Activated CD8-positive, alpha-beta memory T cell treated with anti-CD3 and anti-CD28 coated beads for 48 hours (primary cell): ENCODE results near the gene SGCD.
A peak's percentile ranks its signal among the peaks of the same experiment; 100 is the strongest.

ENCODE experiments used
- DNase-seq, 3 experiments: peaks; one replicate each; pipeline ENCODE4 v3.0.0-alpha.2; 2020; ENCODE audit warnings: low read depth in 2 of 3, low spot score in 2 of 3

SGCD gene

DNA sequence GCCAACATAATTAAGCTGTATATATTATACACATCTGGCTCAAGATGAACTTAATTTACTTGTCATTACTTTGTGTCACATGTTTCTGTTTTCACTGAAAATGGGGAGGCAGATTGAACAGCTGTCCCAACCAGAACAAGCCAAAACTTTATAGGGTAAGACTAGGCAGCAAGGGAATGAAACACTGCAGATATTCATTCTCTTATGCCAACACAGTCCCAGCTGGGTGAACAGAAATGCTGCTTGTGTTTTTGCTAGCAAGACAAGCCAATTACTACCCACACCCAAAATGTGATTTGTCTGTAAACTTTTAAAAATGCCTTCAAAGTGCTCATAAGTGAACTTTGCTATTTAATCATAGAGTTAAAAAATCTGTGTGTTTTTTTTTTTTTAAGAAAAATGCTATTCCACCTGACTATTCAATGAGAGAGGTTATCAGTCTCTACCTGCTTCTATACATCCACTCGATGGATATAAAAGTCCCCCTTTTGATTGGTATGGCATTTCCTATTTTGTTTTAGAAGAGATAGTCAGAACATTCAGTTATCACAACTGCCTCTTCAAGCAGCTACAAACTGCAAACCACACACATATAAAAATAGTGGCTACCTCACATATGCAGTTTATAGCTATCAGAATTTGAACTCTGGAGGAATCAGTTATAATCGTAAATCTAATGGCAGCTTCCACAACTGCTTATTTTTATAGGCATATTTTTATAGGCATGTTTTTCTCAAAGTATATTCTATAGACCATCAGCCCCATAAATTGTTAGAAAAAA is 431.2 kb downstream of the SGCD start:
- no peak for DNase-seq

DNA sequence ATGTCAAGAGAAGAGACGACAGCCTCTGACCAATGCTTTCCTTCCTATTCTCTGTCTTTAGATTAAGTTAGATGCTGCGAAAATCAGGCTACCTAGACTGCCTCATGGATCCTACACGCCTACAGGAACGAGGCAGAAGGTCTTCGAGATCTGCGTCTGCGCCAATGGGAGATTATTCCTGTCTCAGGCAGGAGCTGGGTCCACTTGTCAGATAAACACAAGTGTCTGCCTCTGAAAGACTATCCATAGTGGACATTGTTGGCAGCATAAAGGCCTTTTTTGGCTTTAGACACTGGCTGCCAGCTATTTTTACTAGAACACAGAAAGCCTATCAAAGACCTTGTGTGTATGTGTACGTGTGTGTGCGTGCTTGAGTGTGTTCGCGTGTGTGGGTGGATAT is 432.2 kb downstream of the SGCD start:
- DNase-seq = no peak

DNA sequence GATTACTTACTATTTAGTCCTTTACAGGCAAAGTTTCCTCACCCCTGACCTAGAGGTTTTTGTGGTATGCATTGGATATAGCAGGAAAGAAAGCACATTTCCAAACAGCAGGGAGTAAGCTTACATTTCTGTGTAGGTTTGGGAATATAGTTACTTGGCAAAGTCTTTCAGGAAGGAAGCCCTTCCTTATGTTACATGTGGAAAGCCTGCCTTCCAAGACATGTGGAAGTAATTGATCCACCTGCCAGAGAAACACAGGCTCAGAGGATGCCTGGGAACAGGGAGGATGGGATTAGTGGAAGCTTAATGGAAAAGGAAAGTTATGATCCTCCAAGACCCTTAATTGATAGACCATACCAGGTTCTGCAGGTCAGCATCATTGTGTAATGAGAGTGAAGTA is 435.8 kb downstream of the SGCD start:
- DNase-seq = no peak

DNA sequence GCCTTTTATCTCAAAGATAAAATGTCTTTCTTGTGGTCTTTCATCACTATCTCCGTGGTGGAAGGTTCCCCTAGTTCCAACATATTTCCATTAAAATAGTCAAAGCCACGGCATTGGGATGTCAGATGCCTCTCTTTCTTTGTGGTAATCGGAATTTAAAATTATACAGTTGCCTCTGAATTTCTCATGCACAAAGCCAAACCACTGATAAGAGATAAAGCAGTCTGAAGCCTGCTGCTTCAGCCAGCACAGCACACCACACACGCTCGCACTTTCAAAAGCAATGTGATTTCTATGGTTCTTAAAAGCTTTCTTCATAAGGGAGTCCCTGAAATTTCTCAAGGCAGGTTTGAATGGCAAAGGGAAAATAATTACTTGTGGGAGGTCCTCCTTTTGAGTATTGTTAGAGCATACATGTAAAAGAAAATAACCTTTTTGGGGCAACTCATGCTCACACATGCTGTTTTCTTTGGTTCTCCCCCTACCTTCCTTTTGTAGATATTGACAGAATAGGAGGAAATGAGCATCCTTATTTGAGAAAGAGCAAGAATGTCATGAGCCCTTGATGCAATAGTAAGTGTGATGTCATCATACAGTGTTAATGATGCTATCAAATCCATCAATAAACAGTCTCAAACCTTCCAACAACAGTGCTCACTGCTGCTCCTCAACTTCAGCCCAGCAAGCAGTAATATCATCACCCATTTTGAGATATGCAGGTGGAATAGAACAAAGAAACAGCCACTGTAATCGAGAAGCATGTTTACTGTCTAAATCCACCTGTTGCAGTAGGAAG is 437.4 kb downstream of the SGCD start:
- no peak for DNase-seq

DNA sequence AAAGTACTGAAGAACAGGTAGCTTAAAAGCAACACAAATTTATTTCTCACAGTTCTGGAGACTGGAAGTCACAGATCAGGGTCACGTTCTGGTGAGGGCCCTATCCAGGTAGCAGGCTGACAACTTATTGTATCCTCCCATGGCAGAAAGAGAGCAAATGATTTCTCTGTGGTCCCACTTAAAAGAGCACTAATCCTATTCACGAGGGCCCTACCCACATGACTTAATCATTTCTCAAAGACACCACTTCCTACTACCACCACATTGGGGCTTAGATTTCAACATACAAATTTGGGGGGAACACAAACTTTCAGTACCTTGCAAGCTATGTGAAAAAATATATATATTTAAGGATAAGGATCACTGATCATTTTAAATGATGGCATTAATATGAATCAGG is 447.3 kb downstream of the SGCD start:
- DNase-seq = no peak

DNA sequence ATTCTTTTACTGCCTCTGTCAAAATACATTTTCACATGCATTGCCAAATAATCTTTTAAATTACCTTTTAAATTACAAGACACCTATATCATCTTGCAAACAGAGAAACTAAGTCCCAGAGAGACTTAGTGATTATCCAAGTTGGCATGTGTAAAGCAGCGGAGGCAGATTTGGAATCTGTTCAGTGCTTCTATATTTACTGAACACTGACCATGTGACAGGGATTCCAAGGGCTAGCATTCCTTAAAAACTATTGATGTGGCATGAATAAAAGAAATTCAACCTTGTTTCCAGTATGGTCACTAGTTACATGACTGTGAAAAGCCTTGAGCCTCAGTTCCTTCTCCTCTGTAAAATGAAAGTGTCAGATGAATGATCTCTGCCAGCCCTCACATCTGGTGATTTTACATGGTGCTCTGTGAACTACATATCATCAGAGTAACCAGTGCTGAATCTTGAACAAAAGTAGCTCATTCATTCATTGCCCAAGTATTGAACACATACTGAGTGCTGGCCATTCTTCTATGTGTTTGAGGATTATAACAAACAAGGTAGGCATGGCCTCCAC is 451.3 kb downstream of the SGCD start:
- no peak for DNase-seq

DNA sequence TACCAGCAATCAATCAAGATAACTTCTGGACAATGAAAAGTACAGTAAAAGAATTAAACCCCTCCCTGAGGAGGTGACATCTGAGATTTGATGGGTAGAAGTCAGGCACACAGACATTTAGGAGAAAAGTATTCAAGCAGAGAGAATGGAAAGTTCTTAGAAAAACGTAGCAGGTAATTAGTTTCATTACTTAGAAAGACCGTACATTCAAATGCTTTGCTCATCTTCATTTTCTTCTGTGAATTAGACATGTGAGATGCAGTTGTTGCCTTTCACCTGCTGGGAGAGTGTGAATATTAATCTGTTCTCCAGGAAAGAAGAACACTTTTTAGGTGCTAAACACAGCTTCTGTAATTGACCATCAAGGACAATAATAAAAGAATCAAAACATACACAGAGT is 451.8 kb downstream of the SGCD start:
- no peak for DNase-seq

DNA sequence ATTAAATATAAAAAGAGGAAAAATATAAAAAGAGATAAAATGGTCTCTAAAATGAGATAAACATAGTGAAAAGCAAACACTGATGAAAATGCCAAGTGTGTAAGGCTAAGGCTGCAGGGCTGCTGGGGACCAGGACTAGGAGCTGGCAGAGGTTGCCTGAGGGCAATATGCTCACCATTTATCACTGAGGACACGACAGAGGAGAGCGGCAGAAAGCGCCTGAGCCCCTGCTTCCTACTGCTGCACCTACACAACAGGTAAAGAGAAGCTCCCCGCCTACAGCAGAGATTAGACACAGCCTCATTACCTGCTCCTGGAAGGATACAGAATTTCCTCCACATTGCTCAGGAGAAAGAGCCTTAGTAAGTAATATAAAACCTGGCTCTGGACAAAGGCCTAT is 452.5 kb downstream of the SGCD start:
- DNase-seq = no peak

DNA sequence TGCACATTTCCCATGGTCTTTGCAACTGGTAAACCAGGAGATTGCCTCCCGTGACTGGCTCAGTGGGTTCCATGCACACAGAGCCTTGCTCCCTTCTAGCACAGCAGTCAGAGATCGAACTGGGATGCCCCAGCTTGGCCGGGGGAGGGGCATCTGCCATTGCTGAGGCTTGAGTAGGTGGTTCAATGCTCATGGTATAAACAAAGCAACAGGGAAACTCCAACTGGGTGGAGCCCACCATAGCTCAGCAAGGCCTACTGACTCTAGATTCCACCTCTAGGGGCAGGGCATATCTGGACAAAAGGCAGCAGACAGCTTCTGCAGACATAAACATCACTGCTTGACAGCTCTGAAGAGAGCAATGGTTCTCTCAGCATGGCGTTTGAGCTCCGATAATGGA is 456.1 kb downstream of the SGCD start:
- no peak for DNase-seq

DNA sequence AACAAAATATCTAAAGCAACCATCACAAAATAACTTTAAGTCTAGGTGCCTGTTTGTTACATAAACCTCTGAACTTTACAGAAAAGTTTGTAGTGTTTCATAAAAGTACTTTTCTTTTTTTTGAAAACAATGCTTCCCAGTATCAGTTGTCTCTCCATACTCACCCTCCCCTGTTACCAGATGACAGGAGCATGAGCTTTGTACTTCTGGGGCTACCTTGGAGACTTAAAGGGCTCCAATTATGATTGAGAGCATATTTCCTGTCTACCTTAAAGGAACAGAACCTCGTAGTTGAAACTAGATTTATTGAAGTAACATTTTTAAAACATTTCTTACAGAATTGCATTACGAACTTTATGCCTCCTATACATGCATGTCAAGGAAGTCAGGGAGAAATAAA is 467.7 kb downstream of the SGCD start:
- no peak for DNase-seq

DNA sequence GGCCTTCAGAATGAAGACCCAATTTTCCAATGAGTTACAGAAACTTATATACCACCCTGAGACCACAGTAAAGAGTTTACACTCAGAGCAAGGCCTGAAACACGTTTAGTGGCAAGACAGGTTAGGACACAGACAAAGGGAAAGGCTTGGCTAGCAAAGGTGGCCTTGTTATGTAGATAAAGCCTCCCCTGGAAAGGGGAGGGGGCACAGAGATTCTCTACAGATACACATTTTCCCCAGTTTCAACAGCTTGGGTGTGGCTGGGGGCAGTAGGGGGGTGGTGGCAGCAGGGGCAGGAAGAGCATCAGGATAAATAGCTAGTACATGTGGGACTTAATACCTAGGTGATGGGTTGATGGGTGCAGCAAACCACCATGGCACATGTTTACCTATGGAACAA is 471.2 kb downstream of the SGCD start:
- DNase-seq = no peak

DNA sequence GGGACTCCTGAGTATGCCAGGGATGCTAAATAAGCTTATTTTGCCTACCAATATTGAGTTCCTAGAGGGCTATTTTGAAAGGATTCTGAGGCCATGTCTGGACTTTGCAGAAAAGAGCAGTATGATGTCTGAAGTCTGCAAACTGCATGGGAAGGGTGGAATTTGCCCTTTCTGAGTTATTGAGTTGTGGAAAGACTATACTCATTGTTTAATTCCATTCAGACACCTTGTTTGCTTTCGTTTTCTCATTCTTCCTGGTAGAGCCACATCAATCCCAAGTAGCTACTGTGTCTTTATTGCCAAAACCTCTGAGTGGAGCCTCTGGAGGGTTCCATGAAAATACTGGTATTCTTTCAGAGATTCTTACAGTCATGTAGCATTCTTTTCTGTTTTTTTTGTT is 472.2 kb downstream of the SGCD start:
- no peak for DNase-seq

DNA sequence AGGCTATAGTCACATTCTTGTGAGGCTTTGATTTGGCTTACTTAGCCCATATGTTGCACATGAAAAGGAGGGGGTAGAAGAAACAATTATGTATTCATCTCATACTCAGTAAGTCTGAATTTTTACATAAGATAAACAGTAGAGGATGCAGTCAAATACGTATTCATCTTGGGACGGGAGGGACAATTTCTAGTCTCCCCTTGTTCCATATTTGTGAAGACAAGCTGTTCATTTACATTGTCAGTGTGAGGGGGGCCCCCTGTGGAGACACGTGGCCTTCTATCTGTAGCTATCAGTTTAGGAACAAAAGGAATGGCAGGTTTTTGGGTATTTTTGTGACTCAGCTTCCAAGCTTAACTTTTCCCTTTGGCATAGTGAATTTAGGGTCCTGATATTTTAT is 474.0 kb downstream of the SGCD start:
- DNase-seq = no peak

DNA sequence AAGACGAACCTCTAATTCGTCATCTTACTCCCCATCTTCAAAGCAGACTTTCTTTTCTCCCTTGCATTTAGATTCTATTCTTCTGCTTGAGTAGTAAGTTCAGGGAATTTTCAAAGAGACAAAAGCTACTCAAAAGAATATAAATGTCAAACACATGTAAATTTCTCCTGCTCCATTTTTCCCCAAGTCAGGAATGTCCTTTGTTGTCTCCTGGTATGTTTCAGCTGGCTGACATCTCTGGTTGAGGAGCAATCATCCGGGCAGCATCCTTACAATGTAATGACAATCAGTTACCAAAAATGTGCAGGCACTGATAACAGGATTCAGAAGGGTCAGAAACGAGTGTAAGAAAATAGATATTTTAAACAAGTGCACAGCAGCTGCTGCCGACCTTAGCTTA is 475.5 kb downstream of the SGCD start:
- no peak for DNase-seq

DNA sequence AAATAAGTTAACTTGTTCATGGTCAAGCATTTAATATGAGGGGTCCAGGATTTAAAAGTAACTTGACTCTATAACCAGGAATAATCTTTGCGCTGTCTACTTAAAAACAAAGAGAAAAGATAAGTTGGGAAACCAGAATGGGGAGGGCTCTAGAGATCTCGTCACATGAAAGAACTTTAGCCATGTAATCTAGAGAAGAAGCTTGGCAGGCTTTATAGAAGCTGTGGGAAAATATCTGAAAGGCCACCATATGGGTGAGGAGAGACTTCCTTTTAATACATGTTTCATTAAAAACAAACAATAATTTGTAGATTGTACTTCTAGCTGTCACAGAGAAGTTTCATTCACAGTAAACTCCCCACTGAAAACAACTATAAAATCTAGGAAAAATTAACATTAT is 476.4 kb downstream of the SGCD start:
- DNase-seq = no peak

DNA sequence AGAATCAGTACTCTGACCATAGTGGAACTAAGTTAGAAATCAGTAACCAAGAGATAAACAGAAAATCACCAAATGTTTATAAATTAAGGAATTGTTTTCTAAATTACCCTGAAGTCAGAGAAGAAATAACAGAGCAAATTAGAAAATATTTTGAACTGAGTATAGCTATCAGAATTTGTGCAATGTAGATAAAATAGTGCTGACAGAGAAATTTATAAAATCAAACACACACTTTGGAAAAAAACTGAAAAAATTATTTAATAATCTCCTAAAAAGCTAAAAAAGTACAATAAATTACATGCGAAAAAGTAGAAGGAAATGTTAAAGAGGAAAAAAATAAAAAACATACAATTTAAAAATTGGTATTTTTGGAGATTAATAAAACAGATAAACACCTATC is 486.0 kb downstream of the SGCD start:
- no peak for DNase-seq

DNA sequence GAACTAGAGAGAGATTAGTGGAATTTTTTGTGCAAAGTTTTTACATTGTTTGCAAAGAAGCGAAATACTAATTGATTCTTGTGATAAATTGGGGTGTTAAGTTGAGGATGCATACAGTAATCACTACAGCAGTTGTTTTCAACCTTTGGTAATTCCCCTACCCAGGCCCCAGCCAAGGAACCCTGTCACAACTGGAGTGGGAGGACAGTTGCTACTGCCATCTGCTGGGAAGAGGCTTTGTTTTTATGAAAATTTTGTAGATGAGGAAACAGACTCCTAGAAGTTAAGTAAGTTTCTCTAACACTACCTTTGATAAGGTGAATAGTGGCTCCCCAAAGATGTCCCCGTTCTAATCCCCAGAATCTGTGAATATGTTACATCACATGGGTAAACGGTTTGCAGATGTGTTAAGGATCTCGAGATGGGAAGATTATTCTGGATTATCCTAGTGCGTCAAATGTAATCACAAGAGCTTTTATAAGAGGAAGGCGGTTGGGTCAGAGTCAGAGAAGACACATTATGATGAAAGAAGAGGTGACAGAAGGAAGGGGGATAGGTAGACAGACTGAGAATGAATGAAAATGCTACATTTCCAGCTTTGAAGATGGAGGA is 489.1 kb downstream of the SGCD start:
- peak in 1 of 3 experiments; percentile 6 for DNase-seq
